Neural cell (in vitro differentiated cells): ENCODE data around the gene STC2. TPM values are rescaled to one million over a fixed set of nuclear protein-coding genes. Genes with fewer than 3 reads are reported as not detected.

ENCODE experiments used
- H2AFZ ChIP-seq: fragments of 200-600, 300-800 bp; sonication (generic), shearing (Covaris generic); 2 replicates; pipeline ENCODE4 v1.6.0; 2014; ENCODE audit warnings: low read depth, mild to moderate bottlenecking, antibody characterized with exemption, low read length, moderate library complexity
- H3F3A ChIP-seq: fragments of 200-600 bp; shearing (Covaris generic); 2 replicates; pipeline ENCODE4 v1.6.1; 2016; ENCODE audit warnings: mild to moderate bottlenecking, moderate library complexity, mixed read lengths, antibody characterized with exemption, low read length; ENCODE audit not compliant: insufficient read depth, poor library complexity, severe bottlenecking
- H3K27ac ChIP-seq: fragments of 200-600, 300-800 bp; sonication (generic), shearing (Covaris generic); 2 replicates; pipeline ENCODE4 v1.5.1; 2014; ENCODE audit warnings: mild to moderate bottlenecking, low read length, moderate library complexity
- H3K27me3 ChIP-seq: fragments of 300-800, 200-600 bp; sonication (generic), shearing (Covaris generic); 2 replicates; pipeline ENCODE4 v1.6.0; 2014; ENCODE audit warnings: mild to moderate bottlenecking, low read depth, low read length, moderate library complexity; ENCODE audit not compliant: insufficient read depth
- H3K36me3 ChIP-seq: fragments of 300-800, 200-600 bp; sonication (generic), shearing (Covaris generic); 2 replicates; pipeline ENCODE4 v1.5.1; 2014; ENCODE audit warnings: mild to moderate bottlenecking, antibody characterized with exemption, low read length, moderate library complexity; ENCODE audit not compliant: insufficient read depth
- H3K4me2 ChIP-seq: fragments of 300-800, 200-600 bp; sonication (generic), shearing (Covaris generic); 2 replicates; pipeline ENCODE4 v1.6.0; 2014; ENCODE audit warnings: mild to moderate bottlenecking, low read length
- H3K4me3 ChIP-seq: fragments of 300-800, 200-600 bp; sonication (generic), shearing (Covaris generic); 2 replicates; pipeline ENCODE4 v1.5.1; 2014; ENCODE audit warnings: mild to moderate bottlenecking, low read length, moderate library complexity
- H3K79me2 ChIP-seq: fragments of 200-600 bp; shearing (Covaris generic); replicated peaks from 2 replicates; pipeline ENCODE4 v1.6.0; 2014; ENCODE audit warnings: mild to moderate bottlenecking, low read length, moderate library complexity; ENCODE audit not compliant: insufficient read depth
- H3K9ac ChIP-seq: fragments of 300-800, 200-600 bp; sonication (generic), shearing (Covaris generic); 2 replicates; pipeline ENCODE4 v1.6.1; 2016; ENCODE audit warnings: mild to moderate bottlenecking, low read length, mixed read lengths
- H3K9me2 ChIP-seq: fragments of 200-600 bp; shearing (Covaris generic); 2 replicates; pipeline ENCODE4 v1.6.1; 2016; ENCODE audit warnings: mild to moderate bottlenecking, low read length, mixed read lengths; ENCODE audit not compliant: insufficient read depth
- H3K9me3 ChIP-seq: fragments of 200-600, 300-800 bp; sonication (generic), shearing (Covaris generic); 2 replicates; pipeline ENCODE4 v1.6.1; 2016; ENCODE audit warnings: mild to moderate bottlenecking, mixed run types, low read length, moderate library complexity, mixed read lengths
- H4K20me1 ChIP-seq: fragments of 200-600 bp; shearing (Covaris generic); 2 replicates; pipeline ENCODE4 v1.6.1; 2016; ENCODE audit warnings: mild to moderate bottlenecking, mixed run types; ENCODE audit not compliant: insufficient read depth
- EZH2 ChIP-seq: fragments of 200-600, 300-800 bp; shearing (Covaris generic), sonication (generic); IDR thresholded peaks from 2 replicates; pipeline ENCODE4 v1.6.1; 2014; ENCODE audit warnings: antibody characterized with exemption, low read length, borderline replicate concordance, mild to moderate bottlenecking; ENCODE audit not compliant: insufficient read depth, poor library complexity, severe bottlenecking
- MXI1 ChIP-seq: fragments of 450-650 bp; conservative IDR thresholded peaks from 2 replicates; pipeline ENCODE4 v1.6.1; 2014; ENCODE audit warnings: antibody characterized with exemption, mild to moderate bottlenecking; ENCODE audit not compliant: poor library complexity, severe bottlenecking
- POLR2AphosphoS5 ChIP-seq: IDR thresholded peaks from 2 replicates; pipeline ENCODE4 v1.6.1; 2012
- RAD21 ChIP-seq: fragments of 450-650 bp; conservative IDR thresholded peaks from 2 replicates; pipeline ENCODE4 v1.6.1; 2014; ENCODE audit warnings: antibody characterized with exemption, mild to moderate bottlenecking, moderate library complexity
- SMC3 ChIP-seq: fragments of 450-650 bp; conservative IDR thresholded peaks from 2 replicates; pipeline ENCODE4 v1.6.1; 2014; ENCODE audit warnings: antibody characterized with exemption, mild to moderate bottlenecking, moderate library complexity; ENCODE audit not compliant: poor library complexity
- TAF1 ChIP-seq: IDR thresholded peaks from 2 replicates; pipeline ENCODE4 v1.6.1; 2012; ENCODE audit warnings: low read depth
- polyA plus RNA-seq: library from polyadenylated mRNA; depleted of rRNA; stranded (reverse); fragments of >200 nt; gene quantifications from 2 replicates; pipeline ENCODE4 v1.2.3, GENCODE V29; 2014
- TF ChIP-seq, protein P1 (sequence below): IDR thresholded peaks from 2 replicates; pipeline ENCODE4 v1.6.1; 2012; ENCODE audit warnings: borderline replicate concordance
- TF ChIP-seq, protein P2 (sequence below): fragments of 450-650 bp; IDR thresholded peaks from 2 replicates; pipeline ENCODE4 v1.5.1; 2014; ENCODE audit warnings: antibody characterized with exemption, mild to moderate bottlenecking, moderate library complexity; ENCODE audit not compliant: poor library complexity, severe bottlenecking

STC2 gene
- polyA plus RNA-seq, 1 donor from 2014 or later, result 0.09 TPM

DNA sequence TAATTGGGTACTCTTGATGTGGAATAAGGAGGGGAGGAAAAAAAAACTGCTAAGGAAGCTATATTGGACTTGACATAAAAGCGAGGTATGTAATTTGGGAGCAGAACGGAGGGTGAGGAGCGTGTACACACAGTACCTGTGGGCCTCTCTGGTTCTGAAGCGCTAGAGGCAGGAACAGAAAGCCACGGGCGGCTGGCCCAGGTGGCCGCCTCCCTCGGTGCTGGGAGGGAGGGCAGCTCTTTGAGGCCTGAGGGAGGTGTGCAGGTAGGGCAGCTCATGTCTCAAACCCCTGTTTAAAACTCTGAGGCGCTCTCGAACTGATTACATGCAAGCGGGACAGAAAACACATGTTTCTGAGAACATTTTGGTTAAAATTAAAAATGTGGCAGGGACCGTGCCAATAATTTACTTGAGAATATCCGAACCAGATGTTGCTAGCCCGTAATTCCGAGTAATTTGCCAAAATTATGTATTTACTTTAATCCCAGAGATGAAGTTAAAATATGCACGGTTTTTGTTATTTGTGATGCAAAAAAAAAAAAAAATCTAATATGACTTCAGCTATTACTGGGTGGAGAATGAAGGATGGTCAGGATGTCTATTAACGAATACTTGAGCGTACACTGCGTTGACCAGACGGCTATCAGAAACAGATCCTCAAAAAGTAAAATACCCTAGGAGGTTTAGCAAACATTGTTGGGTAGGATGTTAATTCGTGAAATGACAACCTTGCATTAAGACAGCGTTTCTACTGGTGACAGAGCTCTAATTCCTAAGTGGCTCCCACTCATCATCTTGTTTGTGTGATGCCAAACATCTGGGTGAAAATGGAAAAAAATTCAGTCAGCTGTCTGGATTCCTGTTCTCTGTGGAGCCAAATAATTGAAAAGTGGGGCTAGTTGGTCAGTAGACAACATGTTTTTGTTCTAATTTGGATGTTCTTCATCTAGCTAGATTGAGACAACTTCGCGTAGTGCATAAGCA is 24.4 kb upstream of the STC2 start:
- Histone ChIP-seq H3K27me3 (no peaks in the 10 kb centered on the region), H3F3A (no peaks in the 10 kb centered on the region), H3K9me3 (no peaks in the 10 kb centered on the region), H3K9me2 (no peaks in the 10 kb centered on the region), H4K20me1 (no peaks in the 10 kb centered on the region), H3K4me3 (no peak overlapping the region), H3K79me2 (no peaks in the 10 kb centered on the region), H3K4me2 (no peak overlapping the region), H2AFZ (no peak overlapping the region), H3K27ac (no peak overlapping the region), H3K36me3 (no peaks in the 10 kb centered on the region), H3K9ac (no peak overlapping the region)
- TF ChIP-seq, protein P1, sequence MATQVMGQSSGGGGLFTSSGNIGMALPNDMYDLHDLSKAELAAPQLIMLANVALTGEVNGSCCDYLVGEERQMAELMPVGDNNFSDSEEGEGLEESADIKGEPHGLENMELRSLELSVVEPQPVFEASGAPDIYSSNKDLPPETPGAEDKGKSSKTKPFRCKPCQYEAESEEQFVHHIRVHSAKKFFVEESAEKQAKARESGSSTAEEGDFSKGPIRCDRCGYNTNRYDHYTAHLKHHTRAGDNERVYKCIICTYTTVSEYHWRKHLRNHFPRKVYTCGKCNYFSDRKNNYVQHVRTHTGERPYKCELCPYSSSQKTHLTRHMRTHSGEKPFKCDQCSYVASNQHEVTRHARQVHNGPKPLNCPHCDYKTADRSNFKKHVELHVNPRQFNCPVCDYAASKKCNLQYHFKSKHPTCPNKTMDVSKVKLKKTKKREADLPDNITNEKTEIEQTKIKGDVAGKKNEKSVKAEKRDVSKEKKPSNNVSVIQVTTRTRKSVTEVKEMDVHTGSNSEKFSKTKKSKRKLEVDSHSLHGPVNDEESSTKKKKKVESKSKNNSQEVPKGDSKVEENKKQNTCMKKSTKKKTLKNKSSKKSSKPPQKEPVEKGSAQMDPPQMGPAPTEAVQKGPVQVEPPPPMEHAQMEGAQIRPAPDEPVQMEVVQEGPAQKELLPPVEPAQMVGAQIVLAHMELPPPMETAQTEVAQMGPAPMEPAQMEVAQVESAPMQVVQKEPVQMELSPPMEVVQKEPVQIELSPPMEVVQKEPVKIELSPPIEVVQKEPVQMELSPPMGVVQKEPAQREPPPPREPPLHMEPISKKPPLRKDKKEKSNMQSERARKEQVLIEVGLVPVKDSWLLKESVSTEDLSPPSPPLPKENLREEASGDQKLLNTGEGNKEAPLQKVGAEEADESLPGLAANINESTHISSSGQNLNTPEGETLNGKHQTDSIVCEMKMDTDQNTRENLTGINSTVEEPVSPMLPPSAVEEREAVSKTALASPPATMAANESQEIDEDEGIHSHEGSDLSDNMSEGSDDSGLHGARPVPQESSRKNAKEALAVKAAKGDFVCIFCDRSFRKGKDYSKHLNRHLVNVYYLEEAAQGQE, result no peak
- TF ChIP-seq MXI1 (no peak), EZH2 (no peak), RAD21 (no peak), SMC3 (no peak), POLR2AphosphoS5 (no peak)
- TF ChIP-seq, protein P2, sequence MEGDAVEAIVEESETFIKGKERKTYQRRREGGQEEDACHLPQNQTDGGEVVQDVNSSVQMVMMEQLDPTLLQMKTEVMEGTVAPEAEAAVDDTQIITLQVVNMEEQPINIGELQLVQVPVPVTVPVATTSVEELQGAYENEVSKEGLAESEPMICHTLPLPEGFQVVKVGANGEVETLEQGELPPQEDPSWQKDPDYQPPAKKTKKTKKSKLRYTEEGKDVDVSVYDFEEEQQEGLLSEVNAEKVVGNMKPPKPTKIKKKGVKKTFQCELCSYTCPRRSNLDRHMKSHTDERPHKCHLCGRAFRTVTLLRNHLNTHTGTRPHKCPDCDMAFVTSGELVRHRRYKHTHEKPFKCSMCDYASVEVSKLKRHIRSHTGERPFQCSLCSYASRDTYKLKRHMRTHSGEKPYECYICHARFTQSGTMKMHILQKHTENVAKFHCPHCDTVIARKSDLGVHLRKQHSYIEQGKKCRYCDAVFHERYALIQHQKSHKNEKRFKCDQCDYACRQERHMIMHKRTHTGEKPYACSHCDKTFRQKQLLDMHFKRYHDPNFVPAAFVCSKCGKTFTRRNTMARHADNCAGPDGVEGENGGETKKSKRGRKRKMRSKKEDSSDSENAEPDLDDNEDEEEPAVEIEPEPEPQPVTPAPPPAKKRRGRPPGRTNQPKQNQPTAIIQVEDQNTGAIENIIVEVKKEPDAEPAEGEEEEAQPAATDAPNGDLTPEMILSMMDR, result no peak

GRCh38 chr5:173342813-173343755 is 14.9 kb upstream of the STC2 start:
- Histone ChIP-seq H3K27ac (no peak overlapping the region), H3K9me3 (no peaks in the 10 kb centered on the region), H3F3A (no peaks in the 10 kb centered on the region), H4K20me1 (no peaks in the 10 kb centered on the region), H3K9me2 (no peaks in the 10 kb centered on the region), H3K79me2 (no peaks in the 10 kb centered on the region), H2AFZ (no peak overlapping the region), H3K27me3 (no peaks in the 10 kb centered on the region), H3K4me3 (no peak overlapping the region), H3K4me2 (no peak overlapping the region), H3K36me3 (no peaks in the 10 kb centered on the region), H3K9ac (no peak overlapping the region)
- TF ChIP-seq POLR2AphosphoS5, result no peak
- no peak for TF ChIP-seq MXI1
- no peak for TF ChIP-seq TAF1
- TF ChIP-seq SMC3, result no peak
